KBM-7 (cell line): ENCODE measurements around the gene JADE2.

ENCODE experiments used
- DNase-seq: peaks from one replicate; pipeline ENCODE4 v3.0.0-alpha.2; 2015
- in situ Hi-C: fragments of 300-500 bp; cut with MboI; formaldehyde crosslinking; loops from 2 replicates; pipeline ENCODE4 v1.14.3; 2020; ENCODE audit warnings: low sequenced_read_pairs, low pct_unique_long_range_greater_than_20kb, mixed read lengths

The JADE2 gene

GRCh38 chr5:134527156-134527960 is 1.9 kb downstream of the JADE2 start:
- peak; percentile 88 for DNase-seq

GRCh38 chr5:134527961-134528424 is 2.5 kb downstream of the JADE2 start:
- in situ Hi-C loops: no loop called here
- no peak for DNase-seq

More at GRCh38 chr5:134527156-134527960, 1.9 kb downstream of the JADE2 start:
- in situ Hi-C loops: no loop called here

- in situ Hi-C loops: no loop called here
- DNase-seq: no peak
Measured at GRCh38 chr5:134528556-134528955, 3.1 kb downstream of the JADE2 start.

DNA sequence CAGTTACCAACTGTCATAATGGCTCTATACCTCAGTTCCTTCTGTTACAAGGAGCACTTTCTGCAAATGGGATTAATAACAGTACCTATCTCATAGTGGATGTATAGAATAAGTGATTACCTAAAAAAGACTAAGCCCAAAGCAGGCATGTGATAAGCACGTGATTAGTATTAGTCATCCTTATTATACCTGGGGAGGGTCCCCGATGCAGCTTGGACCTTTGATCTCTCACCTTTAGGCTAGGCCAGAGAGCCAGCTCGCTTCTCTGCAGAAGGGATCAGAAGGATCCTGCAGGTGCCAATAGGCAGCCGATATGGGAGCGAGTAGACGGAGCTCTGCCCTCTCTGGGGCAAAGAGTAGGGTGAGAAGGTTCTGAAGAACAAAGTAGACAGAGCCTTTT is 4.0 kb downstream of the JADE2 start:
- DNase-seq: no peak
- in situ Hi-C loops: no loop called here

GRCh38 chr5:134530301-134531077 is 5.0 kb downstream of the JADE2 start:
- in situ Hi-C loops: no loop called here
- DNase-seq: no peak

DNA sequence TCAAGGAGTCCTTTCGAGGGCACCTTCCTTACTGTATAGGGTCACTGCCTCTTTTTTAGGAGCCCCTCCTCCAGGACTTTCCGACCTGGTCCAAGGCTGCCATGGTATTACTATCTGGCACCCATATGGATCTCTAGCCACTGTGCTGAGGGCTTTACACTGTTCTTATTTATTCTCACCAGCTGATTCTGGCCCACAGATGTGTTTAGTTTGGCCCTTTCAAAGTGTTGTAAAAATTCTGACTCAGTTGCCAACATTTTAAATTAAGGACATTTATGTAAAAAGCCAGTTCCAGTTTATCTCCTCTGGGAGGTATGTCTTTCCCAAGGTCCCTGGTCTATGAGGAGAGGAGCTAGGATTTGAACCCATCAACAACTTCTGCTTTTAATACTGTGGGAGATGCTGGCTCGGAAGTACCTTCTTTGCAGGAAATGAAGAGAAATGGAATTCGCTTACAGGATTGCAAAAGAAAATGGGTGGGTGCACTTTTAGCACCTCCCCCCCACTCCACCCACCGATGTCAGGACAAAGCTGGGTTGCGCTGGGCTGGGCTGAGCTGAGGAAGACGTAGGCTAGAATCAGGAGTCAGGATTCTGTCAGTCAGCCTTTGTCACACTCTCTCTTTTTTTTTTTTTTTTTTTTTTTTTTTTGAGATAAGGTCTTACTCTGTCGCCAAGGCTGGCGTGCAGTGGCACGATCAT is 7.8 kb downstream of the JADE2 start:
- peak; percentile 71 for DNase-seq
- in situ Hi-C loops: no loop called here

GRCh38 chr5:134534058-134534725 is 8.7 kb downstream of the JADE2 start:
- in situ Hi-C loops: no loop called here
- no peak for DNase-seq

- DNase-seq: no peak
- in situ Hi-C loops: no loop called here
Measured at GRCh38 chr5:134534726-134535110, 9.2 kb downstream of the JADE2 start.

- in situ Hi-C loops: no loop called here
- DNase-seq: no peak
Measured at GRCh38 chr5:134536876-134537275, 11.4 kb downstream of the JADE2 start.

- DNase-seq: no peak
Measured at GRCh38 chr5:134537297-134537696, 11.8 kb downstream of the JADE2 start.

DNA sequence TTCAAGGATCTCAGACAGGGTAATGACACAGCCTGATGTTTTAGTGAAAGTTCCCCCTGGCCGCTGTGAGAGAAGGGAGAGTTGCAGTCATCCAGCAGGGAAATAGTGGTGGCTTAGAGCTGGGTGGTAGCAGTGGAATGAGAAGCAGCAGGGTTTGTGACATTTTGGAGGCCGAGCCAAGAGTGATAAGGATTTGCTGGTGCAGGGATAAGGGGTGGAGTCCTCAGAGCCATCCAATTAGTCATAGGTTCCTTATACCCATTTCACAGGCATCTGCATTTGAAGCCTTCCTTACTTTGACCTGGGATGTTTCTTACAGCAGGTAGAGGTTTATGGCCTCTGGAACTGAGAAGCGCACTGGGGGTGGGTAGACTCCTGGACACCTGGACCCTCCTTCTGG is 12.8 kb downstream of the JADE2 start:
- no peak for DNase-seq
- in situ Hi-C loops: no loop called here

More at GRCh38 chr5:134537297-134537696, 11.8 kb downstream of the JADE2 start:
- in situ Hi-C loops: no loop called here

DNA sequence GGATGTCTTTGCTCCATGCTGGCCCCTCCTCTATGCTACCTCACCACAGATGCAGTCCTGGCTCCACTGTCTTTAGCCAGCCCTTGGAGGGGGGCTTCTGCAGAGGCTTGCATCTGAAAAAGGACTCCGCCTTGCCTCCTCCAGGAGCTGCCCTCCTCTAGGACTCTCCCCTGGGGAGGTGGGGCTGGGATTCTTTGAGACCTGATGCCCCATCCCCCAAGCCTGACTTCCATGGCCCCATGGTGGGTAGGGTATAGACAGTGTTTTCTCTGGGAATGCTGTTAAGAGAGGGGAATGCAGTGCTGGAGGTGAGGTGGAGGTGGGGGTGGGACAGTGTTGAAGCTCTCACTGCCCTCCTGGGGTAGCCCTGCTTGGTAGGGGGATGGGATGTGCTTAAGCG is 14.3 kb downstream of the JADE2 start:
- in situ Hi-C loops: no loop called here

DNA sequence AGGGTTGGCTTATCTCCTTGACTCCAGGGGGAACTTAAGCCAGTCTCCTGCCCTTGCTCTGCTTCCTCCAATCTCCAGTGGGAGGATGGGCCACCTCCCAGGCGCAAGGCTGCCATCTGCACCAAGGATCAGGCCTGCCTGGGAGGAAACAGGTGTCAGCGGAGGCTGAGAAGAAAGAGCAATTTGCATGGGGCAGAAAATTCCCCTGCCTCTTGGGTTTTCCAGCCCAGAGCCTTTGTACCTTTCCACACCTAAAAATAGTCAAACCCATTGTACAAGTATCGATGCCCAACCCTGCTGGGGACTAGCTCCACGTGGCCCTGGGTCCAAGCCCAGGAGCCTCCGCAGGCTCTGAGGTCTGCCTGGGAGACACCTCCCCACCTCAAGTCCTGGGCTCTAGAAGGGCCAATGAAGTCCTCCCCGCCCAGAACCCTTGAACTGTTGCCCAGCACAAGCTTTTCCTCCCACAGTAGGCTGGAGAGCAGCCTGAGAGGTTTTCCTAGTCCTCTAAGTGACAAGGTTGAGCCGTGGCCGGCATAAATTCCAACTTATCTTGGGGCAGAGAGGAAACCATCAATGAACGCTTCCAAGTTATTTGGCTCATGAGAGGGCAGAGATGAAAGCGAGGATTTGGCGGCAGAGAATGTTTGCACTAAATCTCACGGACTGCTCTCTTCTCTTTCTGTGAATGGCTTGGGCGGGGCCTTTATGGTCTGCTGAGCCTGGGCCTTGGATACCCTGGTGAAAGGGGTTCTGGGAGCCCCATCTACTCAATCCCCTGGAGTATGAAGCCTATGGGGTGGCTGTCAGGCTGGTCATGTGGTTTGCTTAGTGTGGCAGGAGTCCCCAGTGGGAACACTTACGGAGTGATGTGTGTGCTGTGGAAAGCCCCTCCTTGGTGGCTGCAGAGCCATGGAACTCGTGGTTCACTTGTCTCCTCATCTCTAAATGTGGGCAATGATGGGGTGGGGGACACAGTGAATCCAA is 15.6 kb downstream of the JADE2 start:
- DNase-seq: no peak
- in situ Hi-C loops: no loop called here

More for the DNA sequence above, 14.3 kb downstream of the JADE2 start:
- DNase-seq: no peak

- in situ Hi-C loops: no loop called here
- no peak for DNase-seq
Measured at GRCh38 chr5:134541736-134542376, 16.4 kb downstream of the JADE2 start.

DNA sequence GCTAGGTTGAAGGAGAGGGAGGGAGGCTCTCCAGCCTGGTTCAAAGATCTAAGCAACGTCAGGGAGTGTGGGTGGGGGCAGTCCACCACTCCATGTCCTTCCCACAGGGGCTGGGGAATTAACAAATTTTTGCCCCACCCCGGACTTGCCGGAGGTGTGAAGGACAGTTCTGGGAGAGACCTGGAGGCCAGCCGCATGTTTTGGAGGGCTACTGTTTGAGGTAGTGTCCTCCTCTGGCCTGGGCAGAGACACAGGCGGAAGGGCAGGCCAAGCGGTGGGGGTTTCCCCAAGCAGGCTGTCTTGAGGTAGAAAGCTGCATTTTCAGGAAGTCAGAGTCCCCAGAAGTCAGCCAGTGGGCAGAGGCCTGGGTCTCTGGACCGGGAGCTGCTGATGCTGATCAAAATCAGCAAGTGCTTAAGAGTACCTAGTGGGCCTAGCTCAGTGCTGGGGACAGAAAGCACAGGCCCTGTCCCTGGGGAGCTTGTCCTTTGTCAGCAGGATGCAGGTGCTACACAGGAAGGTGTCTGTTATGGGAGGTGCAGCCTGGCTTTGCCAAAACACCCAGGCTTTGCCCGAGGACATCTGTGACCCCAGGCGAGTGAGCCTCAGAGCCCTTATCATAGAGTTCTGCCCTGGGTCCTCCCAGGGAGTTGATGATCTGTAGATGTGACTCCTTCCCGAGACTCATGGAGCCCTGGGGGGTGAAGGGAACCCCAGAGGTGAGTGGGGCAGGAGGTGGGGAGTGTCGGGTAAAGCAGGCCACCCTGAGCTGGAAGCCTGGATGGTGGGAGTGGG is 18.5 kb downstream of the JADE2 start:
- in situ Hi-C loops: no loop called here
- DNase-seq: no peak

DNA sequence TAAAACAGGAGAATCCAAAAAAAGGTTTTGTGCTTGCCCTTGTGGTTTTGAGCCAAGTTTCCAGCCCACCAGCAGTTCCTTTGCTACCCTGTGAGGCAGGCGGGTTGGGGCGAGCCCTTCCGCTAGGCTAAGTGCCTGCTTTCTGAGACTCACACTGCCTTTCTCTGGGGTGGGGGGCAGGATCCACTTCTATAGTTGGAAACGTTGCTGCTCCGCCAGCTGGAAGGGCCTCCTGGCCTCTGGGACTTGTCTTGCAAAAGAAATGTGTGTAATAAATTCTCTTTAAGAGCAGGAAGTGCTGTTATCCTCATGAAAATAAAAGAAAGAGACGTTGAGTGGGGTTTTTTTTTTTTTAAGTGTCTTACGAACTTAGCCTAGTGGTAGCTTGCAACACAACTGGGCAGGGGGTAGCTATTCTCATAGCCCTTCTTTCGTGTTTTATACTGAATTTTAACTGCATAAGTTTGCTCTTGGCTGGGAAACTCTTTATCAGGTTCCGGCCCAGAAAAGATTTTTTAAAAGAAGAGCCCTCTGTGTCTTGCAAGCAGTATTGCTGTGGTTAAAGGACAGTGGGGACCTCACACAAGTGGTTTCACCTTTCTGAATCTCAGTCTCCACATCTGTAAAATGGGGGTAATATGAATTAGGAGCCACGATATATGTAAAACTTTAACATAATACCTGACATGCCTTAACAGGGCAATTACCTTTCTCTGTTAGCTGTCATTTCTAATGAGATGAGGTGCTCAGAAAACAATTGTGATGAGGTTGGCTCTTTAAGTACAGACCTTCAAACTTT is 19.8 kb downstream of the JADE2 start:
- in situ Hi-C loops: no loop called here
- DNase-seq: peak; percentile 56
